B cell (primary cell): ENCODE results near the gene PCGF3. TPM values are rescaled to one million over a fixed set of nuclear protein-coding genes. Genes with fewer than 3 reads are reported as not detected.
A peak's percentile ranks its signal among the peaks of the same experiment; 100 is the strongest.

Experiments used
- ATAC-seq: fragments of 200-7000 bp; cut with Tn5 transposase; one replicate; pipeline ENCODE4 v1.10.0; 2021; ENCODE audit warnings: low read depth, mild to moderate bottlenecking, moderate number of reproducible peaks, moderate library complexity
- CTCF ChIA-PET: fragments of 350-600 bp; sonication (Branson Sonifier 250); formaldehyde crosslinking; loops from one replicate; lab custom pipeline; 2021; ENCODE audit warnings: antibody characterized with exemption, inconsistent platforms; lab: Charles Lee
- POLR2A ChIA-PET: fragments of 350-600 bp; sonication (Branson Sonifier 250); formaldehyde crosslinking; loops from one replicate; lab custom pipeline; 2021; ENCODE audit warnings: antibody characterized with exemption; lab: Charles Lee
- DNase-seq: peaks from one replicate; pipeline ENCODE4 v3.0.0; 2013
- H2AFZ ChIP-seq: 2 replicates; pipeline ENCODE4 v1.6.1; 2012; ENCODE audit warnings: mild to moderate bottlenecking, low read depth, low read length; ENCODE audit not compliant: insufficient read depth, poor library complexity, severe bottlenecking
- H3K27ac ChIP-seq, 2 donors: 1 replicate in 1 of 2; 2 replicates in 1 of 2; pipeline ENCODE4 v1.5.1; 2012 to 2013; ENCODE audit warnings: low read length in 2 of 2, mild to moderate bottlenecking in 2 of 2, moderate library complexity in 1 of 2
- H3K27me3 ChIP-seq, 4 experiments: fragments of 200-600 bp in 1 of 4; sonication (generic) in 1 of 4; replicated peaks in 1 of 4; 1 replicate in 2 of 4; 2 replicates in 2 of 4; pipeline versions ENCODE4 v1.6.1 to v1.7.0; 2013 to 2016; ENCODE audit warnings: low read length in 3 of 4, mild to moderate bottlenecking in 2 of 4, mixed read lengths in 1 of 4, moderate library complexity in 1 of 4; ENCODE audit not compliant: insufficient read depth in 4 of 4, control insufficient read depth in 3 of 4; ENCODE audit errors: control extremely low read depth in 1 of 4
- H3K36me3 ChIP-seq, 2 experiments: replicated peaks in 1 of 2; 1 replicate in 1 of 2; 2 replicates in 1 of 2; pipeline versions ENCODE4 v1.6.1 to v1.7.1; 2013; ENCODE audit warnings: low read length in 1 of 2; ENCODE audit not compliant: insufficient read depth in 2 of 2, control insufficient read depth in 1 of 2; ENCODE audit errors: control extremely low read depth in 1 of 2, extremely low read depth in 1 of 2
- H3K4me1 ChIP-seq, 2 donors: fragments of 200-600 bp in 1 of 2; sonication (generic) in 1 of 2; 1 replicate in 1 of 2; 2 replicates in 1 of 2; pipeline versions ENCODE4 v1.5.1 to v1.6.1; 2013 to 2017; ENCODE audit warnings: low read length in 2 of 2; ENCODE audit not compliant: control insufficient read depth in 2 of 2, insufficient read depth in 2 of 2
- H3K4me2 ChIP-seq: replicated peaks from 2 replicates; pipeline ENCODE3; 2012; ENCODE audit warnings: mild to moderate bottlenecking, low read depth, low read length; ENCODE audit not compliant: poor library complexity, severe bottlenecking
- H3K4me3 ChIP-seq, 5 experiments: fragments of 200-600 bp in 1 of 5; sonication (generic) in 1 of 5; 1 replicate in 3 of 5; 2 replicates in 2 of 5; pipeline versions ENCODE4 v1.5.1 to v1.7.0; 2011 to 2016; ENCODE audit warnings: low read length in 4 of 5, mild to moderate bottlenecking in 4 of 5, low read depth in 2 of 5, control low read depth in 1 of 5, moderate library complexity in 1 of 5; ENCODE audit not compliant: insufficient read depth in 1 of 5; ENCODE audit errors: control extremely low read depth in 1 of 5, extremely low read depth in 1 of 5
- H3K79me2 ChIP-seq: fragments of 200-600 bp; sonication (generic); one replicate; pipeline ENCODE4 v1.6.0; 2016; ENCODE audit warnings: low read length; ENCODE audit not compliant: control insufficient read depth, insufficient read depth
- H3K9ac ChIP-seq: fragments of 200-600 bp; sonication (generic); 2 replicates; pipeline ENCODE4 v1.6.1; 2017; ENCODE audit warnings: mild to moderate bottlenecking, low read length, moderate library complexity
- H3K9me3 ChIP-seq, 3 donors: one replicate each; pipeline versions ENCODE4 v1.6.1 to v1.7.1; 2013; ENCODE audit warnings: low read length in 2 of 3; ENCODE audit not compliant: control insufficient read depth in 2 of 3, insufficient read depth in 1 of 3; ENCODE audit errors: control extremely low read depth in 1 of 3
- H4K20me1 ChIP-seq: 2 replicates; pipeline ENCODE4 v1.6.0; 2012; ENCODE audit warnings: mild to moderate bottlenecking, low read length; ENCODE audit not compliant: insufficient read depth, control insufficient read depth, poor library complexity, severe bottlenecking
- H3K27ac Mint-ChIP-seq: one replicate; pipeline ENCODE4 v1.8.0; 2021; ENCODE audit warnings: mixed read lengths
- H3K27me3 Mint-ChIP-seq: one replicate; pipeline ENCODE4 v1.8.0; 2021; ENCODE audit warnings: mixed read lengths
- H3K4me1 Mint-ChIP-seq: one replicate; pipeline ENCODE4 v1.8.0; 2021; ENCODE audit warnings: mixed read lengths
- H3K4me3 Mint-ChIP-seq: one replicate; pipeline ENCODE4 v1.8.0; 2021; ENCODE audit warnings: mixed read lengths
- H3K9me3 Mint-ChIP-seq: one replicate; pipeline ENCODE4 v1.8.0; 2022; ENCODE audit warnings: mixed read lengths; ENCODE audit not compliant: insufficient read depth
- EZH2 ChIP-seq: IDR thresholded peaks from 2 replicates; pipeline ENCODE4 v1.6.1; 2012; ENCODE audit warnings: borderline replicate concordance, low read depth, mild to moderate bottlenecking, moderate library complexity, low read length; ENCODE audit not compliant: insufficient read depth, poor library complexity, severe bottlenecking
- WGBS: methylation state at CpG from one replicate; pipeline ENCODE4 v1.1.5; 2013; ENCODE audit warnings: missing lambda C conversion rate; ENCODE audit not compliant: insufficient coverage; 5-methylcytosine and 5-hydroxymethylcytosine counted together
- intact Hi-C: fragments of 100-400 bp; cut with micrococcal nuclease; formaldehyde crosslinking; loops from one replicate; pipeline ENCODE4 v1.10.0; 2022
- polyA plus RNA-seq: library from polyadenylated mRNA; depleted of rRNA; stranded (reverse); fragments of >200 nt; gene quantifications from 2 replicates; pipeline ENCODE4 v1.2.3, GENCODE V29; 2012
- total RNA-seq, 2 donors: library from RNA; stranded (reverse); fragments of 120-200 nt in 1 of 2; gene quantifications; 1 replicate in 1 of 2; 2 replicates in 1 of 2; pipeline versions ENCODE4 v1.2.3 to v1.2.4, GENCODE V29; 2013 to 2022
- TF ChIP-seq, protein P1 (sequence below): fragments of 200-600 bp; IDR thresholded peaks from one replicate; pipeline ENCODE4 v1.8.0; 2022; ENCODE audit warnings: antibody characterized with exemption, mild to moderate bottlenecking

The PCGF3 gene
- total and polyA plus RNA-seq, 2 donors (not counting 1 experiment from before 2014, with no cell fraction given) = 65.7 to 90.3 TPM

DNA sequence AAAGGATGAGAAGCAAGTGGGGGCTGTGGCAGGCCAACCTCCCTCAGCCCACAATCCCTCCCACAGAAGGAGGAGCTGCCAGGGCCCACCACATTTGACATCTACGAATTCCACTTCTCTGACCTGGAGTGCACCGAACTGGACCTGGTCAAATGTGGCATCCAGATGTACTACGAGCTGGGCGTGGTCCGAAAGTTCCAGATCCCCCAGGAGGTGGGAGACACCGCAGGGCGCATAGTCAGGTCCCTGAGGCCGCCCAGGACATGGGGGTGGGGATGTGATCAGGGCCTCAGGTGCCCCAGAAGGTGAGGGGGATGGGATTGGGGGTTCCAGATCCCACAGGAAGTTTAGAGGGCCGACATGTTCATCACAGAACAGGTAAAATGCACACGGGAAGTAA lies 45.2 kb upstream of the PCGF3 start:
- WGBS = 98% methylated on average over 9 of the region's 10 CpGs
- intact Hi-C loops = loop anchor here (5.0 kb wide), 1 partner anchor 323 kb away; the partner anchor contains the start of gene ZNF141
- Histone ChIP-seq H3K9ac (no peak overlapping the region), H3K27me3 (no peaks in the 10 kb centered on the region), H3K36me3 (no peaks in the 10 kb centered on the region), H3K4me1 (peaks cover 9 to 17% of the 10 kb centered on the region in 2 donors), H3K9me3 (peaks cover 0 to 17% (median 0%) of the 10 kb centered on the region in 3 donors), H4K20me1 (no peaks in the 10 kb centered on the region), H2AFZ (no peak overlapping the region), H3K27ac (no peak overlapping the region), H3K79me2 (peaks cover 9% of the 10 kb centered on the region), H3K4me3 (no peak overlapping the region), H3K4me2 (no peak overlapping the region)
- Mint-ChIP-seq H3K27me3 (no peaks in the 10 kb centered on the region), H3K9me3 (no peaks in the 10 kb centered on the region), H3K27ac (no peak overlapping the region), H3K4me3 (no peak overlapping the region), H3K4me1 (peaks cover 11% of the 10 kb centered on the region)
- CTCF ChIA-PET = no interaction called here
- POLR2A ChIA-PET = no interaction called here
- TF ChIP-seq EZH2 = no peak
- TF ChIP-seq, protein P1, sequence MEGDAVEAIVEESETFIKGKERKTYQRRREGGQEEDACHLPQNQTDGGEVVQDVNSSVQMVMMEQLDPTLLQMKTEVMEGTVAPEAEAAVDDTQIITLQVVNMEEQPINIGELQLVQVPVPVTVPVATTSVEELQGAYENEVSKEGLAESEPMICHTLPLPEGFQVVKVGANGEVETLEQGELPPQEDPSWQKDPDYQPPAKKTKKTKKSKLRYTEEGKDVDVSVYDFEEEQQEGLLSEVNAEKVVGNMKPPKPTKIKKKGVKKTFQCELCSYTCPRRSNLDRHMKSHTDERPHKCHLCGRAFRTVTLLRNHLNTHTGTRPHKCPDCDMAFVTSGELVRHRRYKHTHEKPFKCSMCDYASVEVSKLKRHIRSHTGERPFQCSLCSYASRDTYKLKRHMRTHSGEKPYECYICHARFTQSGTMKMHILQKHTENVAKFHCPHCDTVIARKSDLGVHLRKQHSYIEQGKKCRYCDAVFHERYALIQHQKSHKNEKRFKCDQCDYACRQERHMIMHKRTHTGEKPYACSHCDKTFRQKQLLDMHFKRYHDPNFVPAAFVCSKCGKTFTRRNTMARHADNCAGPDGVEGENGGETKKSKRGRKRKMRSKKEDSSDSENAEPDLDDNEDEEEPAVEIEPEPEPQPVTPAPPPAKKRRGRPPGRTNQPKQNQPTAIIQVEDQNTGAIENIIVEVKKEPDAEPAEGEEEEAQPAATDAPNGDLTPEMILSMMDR = no peak
- no peak for DNase-seq
- ATAC-seq = no peak

- Histone ChIP-seq H3K4me2 (no peak overlapping the region), H3K9me3 (peaks cover 0 to 17% (median 0%) of the 10 kb centered on the region in 3 donors), H3K4me3 (no peak overlapping the region), H3K27me3 (no peaks in the 10 kb centered on the region), H3K9ac (no peak overlapping the region), H3K79me2 (peaks cover 9% of the 10 kb centered on the region), H4K20me1 (no peaks in the 10 kb centered on the region), H3K36me3 (no peaks in the 10 kb centered on the region), H2AFZ (no peak overlapping the region), H3K4me1 (peaks cover 9 to 17% of the 10 kb centered on the region in 2 donors), H3K27ac (no peak overlapping the region)
- Mint-ChIP-seq H3K27ac (no peak overlapping the region), H3K9me3 (no peaks in the 10 kb centered on the region), H3K4me3 (peak overlapping the region; percentile 32), H3K4me1 (peaks cover 11% of the 10 kb centered on the region), H3K27me3 (no peaks in the 10 kb centered on the region)
- intact Hi-C loops = loop anchor here (5.0 kb wide), 1 partner anchor 324 kb away; the partner anchor contains the start of gene ZNF141
- DNase-seq = no peak
- WGBS = 100% methylated on average over 3 of the region's 3 CpGs
- TF ChIP-seq, protein P1 = no peak
- no peak for TF ChIP-seq EZH2
- ChIA-PET CTCF (no interaction called here), POLR2A (no interaction called here)
- ATAC-seq = no peak
Observed at GRCh38 chr4:661231-661630, 44.4 kb upstream of the PCGF3 start.
